Esophagus (tissue), 2 donors: ENCODE results near the gene S100A11. TPM values are rescaled to one million over a fixed set of nuclear protein-coding genes. Genes with fewer than 3 reads are reported as not detected.

Experiments
- H3K27ac ChIP-seq, 2 donors: one replicate each; pipeline ENCODE4 v1.5.1; 2013; ENCODE audit warnings: low read depth in 2 of 2, mild to moderate bottlenecking in 2 of 2, inconsistent platforms in 1 of 2, low read length in 1 of 2, moderate library complexity in 1 of 2
- H3K27me3 ChIP-seq, 2 donors: one replicate each; pipeline ENCODE4 v1.6.1; 2013; ENCODE audit warnings: low read length in 2 of 2, control low read depth in 1 of 2, mild to moderate bottlenecking in 1 of 2; ENCODE audit not compliant: insufficient read depth in 2 of 2, control insufficient read depth in 1 of 2
- H3K36me3 ChIP-seq, 2 donors: one replicate each; pipeline ENCODE4 v1.6.1; 2013; ENCODE audit warnings: low read length in 1 of 2; ENCODE audit not compliant: control insufficient read depth in 2 of 2, insufficient read depth in 2 of 2
- H3K4me1 ChIP-seq, 2 donors: one replicate each; pipeline ENCODE4 v1.6.1; 2013; ENCODE audit warnings: low read length in 1 of 2; ENCODE audit not compliant: control insufficient read depth in 2 of 2, insufficient read depth in 2 of 2
- H3K4me3 ChIP-seq, 2 donors: one replicate each; pipeline ENCODE4 v1.5.1; 2013; ENCODE audit warnings: low read length in 2 of 2, mild to moderate bottlenecking in 2 of 2, low read depth in 1 of 2, moderate library complexity in 1 of 2
- H3K9me3 ChIP-seq, 2 donors: one replicate each; pipeline ENCODE4 v1.6.1; 2013; ENCODE audit warnings: mild to moderate bottlenecking in 2 of 2, low read depth in 1 of 2, low read length in 1 of 2, moderate library complexity in 1 of 2; ENCODE audit not compliant: control insufficient read depth in 2 of 2, insufficient read depth in 1 of 2
- WGBS, 2 donors: extraction: QIAGEN DNeasy Blood & Tissue Kit; methylation state at CpG; one replicate each; pipeline ENCODE4 v1.1.7; 2013; 5-methylcytosine and 5-hydroxymethylcytosine counted together
- polyA plus RNA-seq, 2 donors: library from polyadenylated mRNA; stranded (reverse); fragments of 200-250 nt; gene quantifications; one replicate each; pipeline ENCODE4 v1.2.3, GENCODE V29; 2013
- donor health status: healthy with polysubstance abuse.
- donor health status: Bipolar disorder and iron deficiency.

The S100A11 gene
- polyA plus RNA-seq, 2 donors = 5,583 to 11,944 TPM

GRCh38 chr1:152013664-152014237 is 23.1 kb downstream of the S100A11 start:
- Histone ChIP-seq H3K36me3 (no peaks in the 10 kb centered on the region), H3K9me3 (peaks cover 0 to 2% of the 10 kb centered on the region in 2 donors), H3K4me3 (no peak overlapping the region), H3K4me1 (no peaks in the 10 kb centered on the region), H3K27me3 (no peaks in the 10 kb centered on the region), H3K27ac (no peak overlapping the region)
- WGBS, 2 donors = 8 to 15% methylated on average over 3 of the region's 3 CpGs

GRCh38 chr1:152009691-152010090 is 27.1 kb downstream of the S100A11 start:
- H3K9me3 ChIP-seq = peaks cover 0 to 2% of the 10 kb centered on the region in 2 donors
- H3K36me3 ChIP-seq = no peaks in the 10 kb centered on the region
- WGBS, 2 donors = 83 to 92% methylated on average over 1 of the region's 1 CpG
- no peaks in the 10 kb centered on the region for H3K4me1 ChIP-seq
- no peak overlapping the region for H3K4me3 ChIP-seq
- H3K27ac ChIP-seq = no peak overlapping the region
- H3K27me3 ChIP-seq = no peaks in the 10 kb centered on the region

GRCh38 chr1:152007047-152007446 is 29.8 kb downstream of the S100A11 start:
- WGBS, 2 donors = 43 to 48% methylated on average over 2 of the region's 2 CpGs
- no peak overlapping the region for H3K4me3 ChIP-seq
- H3K27me3 ChIP-seq = no peaks in the 10 kb centered on the region
- H3K36me3 ChIP-seq = no peaks in the 10 kb centered on the region
- H3K9me3 ChIP-seq = no peaks in the 10 kb centered on the region
- H3K4me1 ChIP-seq = peaks cover 3 to 9% of the 10 kb centered on the region in 2 donors
- H3K27ac ChIP-seq = no peak overlapping the region

GRCh38 chr1:152005360-152005912 is 31.4 kb downstream of the S100A11 start:
- no peaks in the 10 kb centered on the region for H3K27me3 ChIP-seq
- no peaks in the 10 kb centered on the region for H3K36me3 ChIP-seq
- no peak overlapping the region for H3K4me3 ChIP-seq
- H3K9me3 ChIP-seq = no peaks in the 10 kb centered on the region
- WGBS, 2 donors = 60 to 75% methylated on average over 4 of the region's 4 CpGs
- H3K27ac ChIP-seq = no peak overlapping the region
- H3K4me1 ChIP-seq = peaks cover 3 to 9% of the 10 kb centered on the region in 2 donors

GRCh38 chr1:152003846-152004442 is 32.9 kb downstream of the S100A11 start:
- Histone ChIP-seq H3K36me3 (no peaks in the 10 kb centered on the region), H3K4me3 (peak overlapping the region in 1 of 2 donors; percentile 11), H3K9me3 (no peaks in the 10 kb centered on the region), H3K27ac (peak overlapping the region; percentile 82 to 92), H3K4me1 (peaks cover 3 to 11% of the 10 kb centered on the region in 2 donors), H3K27me3 (no peaks in the 10 kb centered on the region)
- 46 to 55% methylated on average over 4 of the region's 4 CpGs for WGBS, 2 donors

- 60 to 75% methylated on average over 3 of the region's 3 CpGs for WGBS, 2 donors
- Histone ChIP-seq H3K36me3 (no peaks in the 10 kb centered on the region), H3K9me3 (no peaks in the 10 kb centered on the region), H3K27ac (peak overlapping the region; percentile 61 to 82), H3K4me1 (peaks cover 3 to 11% of the 10 kb centered on the region in 2 donors), H3K4me3 (no peak overlapping the region), H3K27me3 (no peaks in the 10 kb centered on the region)
Observed at GRCh38 chr1:152002960-152003359, 33.8 kb downstream of the S100A11 start.

- H3K4me3 ChIP-seq = no peak overlapping the region
- 62 to 66% methylated on average over 4 of the region's 4 CpGs for WGBS, 2 donors
- H3K27me3 ChIP-seq = no peaks in the 10 kb centered on the region
- no peaks in the 10 kb centered on the region for H3K36me3 ChIP-seq
- H3K27ac ChIP-seq = peak overlapping the region; percentile 82 to 88
- peaks cover 3 to 12% of the 10 kb centered on the region in 2 donors for H3K4me1 ChIP-seq
- no peaks in the 10 kb centered on the region for H3K9me3 ChIP-seq
Observed at GRCh38 chr1:152001631-152002584, 34.9 kb downstream of the S100A11 start.

- Histone ChIP-seq H3K27me3 (no peaks in the 10 kb centered on the region), H3K27ac (peak overlapping the region; percentile 82 to 88), H3K4me3 (no peak overlapping the region), H3K9me3 (no peaks in the 10 kb centered on the region), H3K36me3 (no peaks in the 10 kb centered on the region), H3K4me1 (peaks cover 3 to 13% of the 10 kb centered on the region in 2 donors)
- WGBS, 2 donors = 43 to 58% methylated on average over 4 of the region's 4 CpGs
Observed at GRCh38 chr1:152000964-152001630, 35.7 kb downstream of the S100A11 start.
